H1 (cell line): Measurements from ENCODE around the gene DVL2. TPM values are rescaled to one million over a fixed set of nuclear protein-coding genes. Genes with fewer than 3 reads are reported as not detected.
A peak's percentile ranks its signal among the peaks of the same experiment; 100 is the strongest.

Experiments
- CTCF ChIA-PET: fragments of 300-600 bp; sonication (Branson Sonifier 250); formaldehyde crosslinking; loops from one replicate; lab custom pipeline; 2021; ENCODE audit not compliant: partially characterized antibody; lab: Charles Lee
- POLR2A ChIA-PET: fragments of 300-600 bp; sonication (Branson Sonifier 250); formaldehyde crosslinking; loops from one replicate; lab custom pipeline; 2021; ENCODE audit warnings: inconsistent platforms; ENCODE audit not compliant: partially characterized antibody; lab: Charles Lee
- DNase-seq, 2 experiments: peaks; one replicate each; pipeline versions ENCODE4 v3.0.0 to v3.0.0-alpha.2; 2010 to 2022; ENCODE audit warnings: low spot score in 2 of 2, low read depth in 1 of 2, mixed read lengths in 1 of 2
- FAIRE-seq: peaks from 2 replicates; lab custom pipeline; 2011; peaks lifted over from hg19 to GRCh38; lab: Jason Lieb, UNC
- H2AFZ ChIP-seq: 2 replicates; pipeline ENCODE4 v1.8.1; 2012; ENCODE audit warnings: low read length, inconsistent platforms
- H2AK5ac ChIP-seq: 2 replicates; pipeline ENCODE4 v1.6.1; 2013; ENCODE audit warnings: low read depth, low read length
- H2BK120ac ChIP-seq: replicated peaks from 2 replicates; pipeline ENCODE3; 2013; ENCODE audit warnings: low read depth, low read length, inconsistent platforms
- H2BK12ac ChIP-seq: 2 replicates; pipeline ENCODE4 v1.6.1; 2013; ENCODE audit warnings: low read depth, low read length
- H2BK15ac ChIP-seq: 2 replicates; pipeline ENCODE4 v1.6.1; 2013; ENCODE audit warnings: low read length
- H2BK20ac ChIP-seq: 2 replicates; pipeline ENCODE4 v1.6.1; 2013; ENCODE audit warnings: low read length
- H2BK5ac ChIP-seq: 2 replicates; pipeline ENCODE4 v1.6.1; 2013; ENCODE audit warnings: low read depth, low read length
- H3K14ac ChIP-seq: 2 replicates; pipeline ENCODE4 v1.6.1; 2013; ENCODE audit warnings: inconsistent platforms; ENCODE audit not compliant: insufficient read length
- H3K18ac ChIP-seq: 2 replicates; pipeline ENCODE4 v1.6.1; 2013; ENCODE audit warnings: low read length; ENCODE audit errors: extremely low read depth
- H3K23ac ChIP-seq: 2 replicates; pipeline ENCODE4 v1.6.1; 2013; ENCODE audit warnings: inconsistent platforms; ENCODE audit not compliant: insufficient read length
- H3K23me2 ChIP-seq: 2 replicates; pipeline ENCODE4 v1.6.1; 2013; ENCODE audit warnings: low read depth, low read length
- H3K27ac ChIP-seq: 2 replicates; pipeline ENCODE4 v1.6.1; 2011; ENCODE audit warnings: low read depth, low read length, inconsistent platforms
- H3K27me3 ChIP-seq, 4 experiments: replicated peaks in 1 of 4; 1 replicate in 1 of 4; 2 replicates in 3 of 4; pipeline versions ENCODE4 v1.6.1 to v1.8.1; 2011 to 2013; ENCODE audit warnings: low read length in 3 of 4, mild to moderate bottlenecking in 3 of 4, inconsistent platforms in 2 of 4, mixed read lengths in 2 of 4, moderate library complexity in 1 of 4; ENCODE audit not compliant: control insufficient read depth in 3 of 4, insufficient read depth in 3 of 4; ENCODE audit errors: extremely low read depth in 1 of 4
- H3K36me3 ChIP-seq, 4 experiments: 2 replicates each; pipeline versions ENCODE4 v1.6.1 to v1.8.1; 2011 to 2013; ENCODE audit warnings: mild to moderate bottlenecking in 4 of 4, low read length in 3 of 4, moderate library complexity in 2 of 4, control low read depth in 1 of 4, inconsistent platforms in 1 of 4; ENCODE audit not compliant: insufficient read depth in 4 of 4, control insufficient read depth in 2 of 4
- H3K4ac ChIP-seq: replicated peaks from 2 replicates; pipeline ENCODE3; 2013; ENCODE audit warnings: low read length, low read depth, mixed read lengths, inconsistent platforms; ENCODE audit not compliant: insufficient read length
- H3K4me1 ChIP-seq, 4 experiments: replicated peaks in 1 of 4; 1 replicate in 1 of 4; 2 replicates in 3 of 4; pipeline versions ENCODE4 v1.6.1 to v1.8.1; 2011 to 2013; ENCODE audit warnings: low read length in 3 of 4, inconsistent platforms in 2 of 4, mixed read lengths in 1 of 4; ENCODE audit not compliant: insufficient read depth in 4 of 4, control insufficient read depth in 3 of 4
- H3K4me2 ChIP-seq, 2 experiments: 2 replicates each; pipeline versions ENCODE4 v1.6.1 to v1.8.1; 2011 to 2013; ENCODE audit warnings: low read depth in 2 of 2, low read length in 2 of 2, control low read depth in 1 of 2, inconsistent platforms in 1 of 2, mild to moderate bottlenecking in 1 of 2; ENCODE audit not compliant: insufficient read depth in 1 of 2
- H3K4me3 ChIP-seq, 4 experiments: fragments of 200-600, 300-600 bp in 1 of 4; sonication (generic), shearing (Covaris generic), sonication (Bioruptor Twin) in 1 of 4; 2 replicates each; pipeline versions ENCODE4 v1.5.1 to v1.8.1; 2011 to 2016; ENCODE audit warnings: low read length in 4 of 4, low read depth in 3 of 4, control low read depth in 2 of 4, inconsistent platforms in 2 of 4, mild to moderate bottlenecking in 2 of 4, mixed read lengths in 1 of 4, moderate library complexity in 1 of 4; ENCODE audit not compliant: insufficient read depth in 2 of 4; ENCODE audit errors: extremely low read depth in 1 of 4
- H3K56ac ChIP-seq: replicated peaks from 2 replicates; pipeline ENCODE3; 2013; ENCODE audit warnings: low read depth, mild to moderate bottlenecking, mixed read lengths, low read length, inconsistent platforms; ENCODE audit not compliant: insufficient read length
- H3K79me1 ChIP-seq: 2 replicates; pipeline ENCODE4 v1.6.1; 2013; ENCODE audit warnings: low read depth, low read length, control low read depth
- H3K79me2 ChIP-seq, 2 experiments: 2 replicates each; pipeline versions ENCODE4 v1.6.1 to v1.8.1; 2012 to 2013; ENCODE audit warnings: low read length in 2 of 2, mild to moderate bottlenecking in 2 of 2, inconsistent platforms in 1 of 2; ENCODE audit not compliant: insufficient read depth in 2 of 2, control insufficient read depth in 1 of 2
- H3K9ac ChIP-seq, 4 experiments: replicated peaks in 1 of 4; 1 replicate in 1 of 4; 2 replicates in 3 of 4; pipeline versions ENCODE4 v1.6.1 to v1.8.1; 2011 to 2013; ENCODE audit warnings: low read depth in 3 of 4, low read length in 3 of 4, control low read depth in 2 of 4, mild to moderate bottlenecking in 2 of 4, moderate library complexity in 2 of 4, inconsistent platforms in 1 of 4; ENCODE audit errors: extremely low read depth in 1 of 4
- H3K9me3 ChIP-seq, 2 experiments: 2 replicates each; pipeline versions ENCODE4 v1.6.1 to v1.8.1; 2012 to 2013; ENCODE audit warnings: mild to moderate bottlenecking in 2 of 2, moderate library complexity in 2 of 2, control low read depth in 1 of 2, inconsistent platforms in 1 of 2, low read depth in 1 of 2, low read length in 1 of 2, mixed read lengths in 1 of 2; ENCODE audit not compliant: insufficient read depth in 2 of 2
- H4K20me1 ChIP-seq, 2 experiments: replicated peaks in 1 of 2; 2 replicates each; pipeline versions ENCODE3 to v1.8.1; 2011 to 2013; ENCODE audit warnings: inconsistent platforms in 2 of 2, low read length in 2 of 2, mild to moderate bottlenecking in 1 of 2; ENCODE audit not compliant: insufficient read depth in 2 of 2, control insufficient read depth in 1 of 2
- H4K5ac ChIP-seq: 2 replicates; pipeline ENCODE4 v1.6.1; 2013; ENCODE audit warnings: low read length, low read depth, mixed read lengths, inconsistent platforms; ENCODE audit not compliant: insufficient read length
- H4K8ac ChIP-seq: 2 replicates; pipeline ENCODE4 v1.8.0; 2013; ENCODE audit warnings: mild to moderate bottlenecking, moderate library complexity, low read length, inconsistent platforms; ENCODE audit not compliant: insufficient read depth; ENCODE audit errors: extremely low read depth
- H4K91ac ChIP-seq: replicated peaks from 2 replicates; pipeline ENCODE3; 2013; ENCODE audit warnings: low read length, mixed read lengths, inconsistent platforms; ENCODE audit not compliant: insufficient read length
- BCL11A ChIP-seq, 2 experiments: IDR thresholded peaks; one replicate each; pipeline ENCODE4 v1.6.1; 2011; ENCODE audit warnings: low read depth in 2 of 2, low read length in 2 of 2, mild to moderate bottlenecking in 2 of 2
- CBX8 ChIP-seq: fragments of 300-800, 300-1000 bp; sonication (generic); IDR thresholded peaks from 2 replicates; pipeline ENCODE4 v1.7.1; 2016; ENCODE audit warnings: low read depth, low read length, borderline replicate concordance
- HDAC6 ChIP-seq: IDR thresholded peaks from one replicate; pipeline ENCODE4 v1.7.1; 2012; ENCODE audit warnings: low read depth, mild to moderate bottlenecking, inconsistent platforms, low read length, moderate library complexity
- JUND ChIP-seq: IDR thresholded peaks from 2 replicates; pipeline ENCODE4 v1.6.1; 2011; ENCODE audit warnings: mild to moderate bottlenecking, improper control_type of control experiment, low read length
- POU5F1 ChIP-seq: IDR thresholded peaks from 2 replicates; pipeline ENCODE4 v1.6.1; 2011; ENCODE audit warnings: low read depth, mild to moderate bottlenecking, low read length, moderate library complexity
- RNF2 ChIP-seq: fragments of 200-900, 300-1000 bp; sonication (generic); IDR thresholded peaks from 2 replicates; pipeline ENCODE4 v1.7.1; 2016; ENCODE audit warnings: borderline replicate concordance, low read depth, mild to moderate bottlenecking, antibody characterized with exemption, low read length; ENCODE audit not compliant: poor library complexity, severe bottlenecking; ENCODE audit errors: missing control alignments
- SIN3A ChIP-seq, 2 experiments: IDR thresholded peaks in 1 of 2; conservative IDR thresholded peaks in 1 of 2; 2 replicates each; pipeline ENCODE4 v1.6.1; 2011 to 2012; ENCODE audit warnings: low read length in 2 of 2, improper control_type of control experiment in 1 of 2, low read depth in 1 of 2, mild to moderate bottlenecking in 1 of 2
- SP2 ChIP-seq: IDR thresholded peaks from 2 replicates; pipeline ENCODE4 v1.6.1; 2012; ENCODE audit warnings: mild to moderate bottlenecking, low read length, inconsistent platforms
- SRF ChIP-seq: IDR thresholded peaks from 2 replicates; pipeline ENCODE4 v1.6.1; 2011; ENCODE audit warnings: mild to moderate bottlenecking, low read depth, low read length, moderate library complexity
- WGBS, 2 experiments: shearing (Covaris generic) in 1 of 2; methylation state at CpG; one replicate each; pipeline versions ENCODE4 v1.1.6 to v1.1.7; 2013 to 2015; ENCODE audit warnings: low lambda C conversion rate in 2 of 2, mixed read lengths in 2 of 2, inconsistent platforms in 1 of 2, low coverage in 1 of 2, missing lambda C conversion rate in 1 of 2; ENCODE audit not compliant: insufficient replicate concordance in 2 of 2, insufficient coverage in 1 of 2, insufficient read length in 1 of 2; ENCODE audit errors: extremely low coverage in 1 of 2, missing lambda C conversion rate in 1 of 2; 5-methylcytosine and 5-hydroxymethylcytosine counted together
- polyA plus RNA-seq, 7 experiments: library from polyadenylated mRNA; depleted of rRNA in 3 of 7; stranded (reverse) in 5 of 7; unstranded in 2 of 7; fragments of >200 nt in 5 of 7; fragments of 200-250 nt in 2 of 7; gene quantifications; 1 replicate in 5 of 7; 2 replicates in 1 of 7; 4 replicates in 1 of 7; pipeline versions ENCODE4 v1.2.1 to v1.2.3, GENCODE V29; 2011 to 2013; ENCODE audit warnings: missing spikeins in 2 of 7, mixed read lengths in 2 of 7
- total RNA-seq: library from RNA; stranded (reverse); fragmentation: NEBNext Ultra II Directional; extraction: Animal tissue kit (Norgen Biotek cat#: 25700); gene quantifications from 2 replicates; pipeline ENCODE4 v1.2.1, GENCODE V29; 2021
- TF ChIP-seq, protein P1 (sequence below): IDR thresholded peaks from 2 replicates; pipeline ENCODE4 v1.6.1; 2011; ENCODE audit warnings: low read depth, mild to moderate bottlenecking, low read length; ENCODE audit not compliant: insufficient read depth
- TF ChIP-seq, protein P2 (sequence below): IDR thresholded peaks from 2 replicates; pipeline ENCODE4 v1.6.1; 2012; ENCODE audit warnings: inconsistent platforms

Gene DVL2
- total and polyA plus RNA-seq, 2 of the 8 experiments (the other 6 are each of a cell fraction or from before 2014, with no cell fraction given) = 19.0 to 59.6 TPM

DNA sequence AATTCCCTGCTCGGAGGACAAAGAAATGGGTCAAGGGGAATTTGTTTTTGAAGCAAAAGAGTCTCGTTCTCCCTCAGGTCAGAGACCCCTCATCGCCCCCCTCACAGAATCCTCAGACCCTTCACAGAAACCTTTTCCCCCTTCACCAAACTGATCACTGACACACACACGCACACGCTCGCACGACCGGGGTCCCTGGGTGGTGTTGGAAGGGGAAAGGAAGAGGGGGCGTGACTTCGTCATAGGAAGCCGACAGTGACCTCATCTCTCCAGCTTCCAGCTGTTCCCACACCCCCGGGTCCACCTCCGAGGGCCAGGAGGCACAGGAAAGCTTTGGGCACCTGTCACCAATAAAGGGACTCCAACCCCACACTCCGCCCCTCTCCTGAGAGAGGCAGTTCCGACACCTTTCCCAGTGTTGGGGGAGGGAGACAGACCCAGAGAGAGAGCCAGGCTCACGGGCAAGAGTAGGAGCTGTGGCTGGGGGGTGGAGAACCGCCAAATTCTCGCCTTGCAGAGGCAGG is 56.3 kb downstream of the DVL2 start:
- Histone ChIP-seq H2BK5ac (no peak overlapping the region), H2BK15ac (peak overlapping the region; percentile 36; the same call in 1 of the 2 replicates), H4K91ac (peak overlapping the region; percentile 38), H3K36me3 (no peaks in the 10 kb centered on the region; a peak in 1 of 8 replicates), H3K9ac (peak overlapping the region in 2 of 4 experiments; percentile 39 to 40; a peak in 3 of 7 replicates), H3K4me3 (peak overlapping the region; percentile 52 to 86 (median 58)), H3K18ac (peak overlapping the region; percentile 49; the same call in 1 of the 2 replicates), H2AK5ac (no peak overlapping the region), H2AFZ (peak overlapping the region; percentile 98), H3K4ac (no peak overlapping the region), H3K56ac (no peak overlapping the region), H3K79me1 (peaks cover 8% of the 10 kb centered on the region; the same call in 1 of the 2 replicates), H3K4me1 (peaks cover 0 to 23% (median 11%) of the 10 kb centered on the region in 4 experiments; a peak in 6 of 7 replicates), H3K23ac (no peak overlapping the region), H3K9me3 (no peaks in the 10 kb centered on the region), H4K8ac (no peak overlapping the region; the same call in none of the 2 replicates), H3K14ac (no peak overlapping the region), H2BK20ac (no peak overlapping the region), H2BK12ac (no peak overlapping the region), H3K27me3 (peaks cover 0 to 28% (median 21%) of the 10 kb centered on the region in 4 experiments; a peak in 6 of 7 replicates), H4K20me1 (peaks cover 0 to 21% of the 10 kb centered on the region in 2 experiments), H3K4me2 (peak overlapping the region; percentile 79 to 99), H3K79me2 (no peaks in the 10 kb centered on the region), H4K5ac (no peak overlapping the region), H3K27ac (no peak overlapping the region), H2BK120ac (no peak overlapping the region), H3K23me2 (peaks cover 38% of the 10 kb centered on the region)
- peak in 1 of 2 experiments; percentile 77 for DNase-seq
- CTCF ChIA-PET = interaction anchor here (0.8 to 4.7 kb wide), 36 partner anchors 8 to 382 kb away, joined by 3 to 50 read pairs (median 5); partner anchors contain the start of genes SLC16A11 and SLC16A13
- POLR2A ChIA-PET = interaction anchor here (1.1 to 3.3 kb wide), 13 partner anchors 8 to 182 kb away, joined by 3 to 15 read pairs (median 4); partner anchors contain the start of gene ALOX12
- no peak for FAIRE-seq
- 8% methylated on average over 17 of the region's 18 CpGs; no CpG with 5 or more reads in 1 of the 2 experiments for WGBS, 2 experiments
- TF ChIP-seq HDAC6 = no peak
- peak; percentile 61; the same call in 1 of the 2 replicates for TF ChIP-seq JUND
- TF ChIP-seq POU5F1 = no peak
- no peak for TF ChIP-seq BCL11A (IDR thresholded peaks at IDR 0.05; ENCODE audit: low read depth in 2 of 2, low read length in 2 of 2)
- no peak for TF ChIP-seq CBX8
- TF ChIP-seq, protein P1, sequence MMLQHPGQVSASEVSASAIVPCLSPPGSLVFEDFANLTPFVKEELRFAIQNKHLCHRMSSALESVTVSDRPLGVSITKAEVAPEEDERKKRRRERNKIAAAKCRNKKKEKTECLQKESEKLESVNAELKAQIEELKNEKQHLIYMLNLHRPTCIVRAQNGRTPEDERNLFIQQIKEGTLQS = no peak
- TF ChIP-seq, protein P2, sequence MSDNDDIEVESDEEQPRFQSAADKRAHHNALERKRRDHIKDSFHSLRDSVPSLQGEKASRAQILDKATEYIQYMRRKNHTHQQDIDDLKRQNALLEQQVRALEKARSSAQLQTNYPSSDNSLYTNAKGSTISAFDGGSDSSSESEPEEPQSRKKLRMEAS = no peak
- peak in 1 of 2 experiments; percentile 41; a peak in 1 of 4 replicates for TF ChIP-seq SIN3A (conservative IDR thresholded peaks at IDR 0.05 in 1 of 2, IDR thresholded peaks at IDR 0.05 in 1 of 2; ENCODE audit: low read depth in 1 of 2, low read length in 2 of 2)
- TF ChIP-seq SP2 = no peak
- TF ChIP-seq RNF2 = no peak
- TF ChIP-seq SRF = no peak
